ENCODE results near the gene TCTA.

The TCTA gene

DNA sequence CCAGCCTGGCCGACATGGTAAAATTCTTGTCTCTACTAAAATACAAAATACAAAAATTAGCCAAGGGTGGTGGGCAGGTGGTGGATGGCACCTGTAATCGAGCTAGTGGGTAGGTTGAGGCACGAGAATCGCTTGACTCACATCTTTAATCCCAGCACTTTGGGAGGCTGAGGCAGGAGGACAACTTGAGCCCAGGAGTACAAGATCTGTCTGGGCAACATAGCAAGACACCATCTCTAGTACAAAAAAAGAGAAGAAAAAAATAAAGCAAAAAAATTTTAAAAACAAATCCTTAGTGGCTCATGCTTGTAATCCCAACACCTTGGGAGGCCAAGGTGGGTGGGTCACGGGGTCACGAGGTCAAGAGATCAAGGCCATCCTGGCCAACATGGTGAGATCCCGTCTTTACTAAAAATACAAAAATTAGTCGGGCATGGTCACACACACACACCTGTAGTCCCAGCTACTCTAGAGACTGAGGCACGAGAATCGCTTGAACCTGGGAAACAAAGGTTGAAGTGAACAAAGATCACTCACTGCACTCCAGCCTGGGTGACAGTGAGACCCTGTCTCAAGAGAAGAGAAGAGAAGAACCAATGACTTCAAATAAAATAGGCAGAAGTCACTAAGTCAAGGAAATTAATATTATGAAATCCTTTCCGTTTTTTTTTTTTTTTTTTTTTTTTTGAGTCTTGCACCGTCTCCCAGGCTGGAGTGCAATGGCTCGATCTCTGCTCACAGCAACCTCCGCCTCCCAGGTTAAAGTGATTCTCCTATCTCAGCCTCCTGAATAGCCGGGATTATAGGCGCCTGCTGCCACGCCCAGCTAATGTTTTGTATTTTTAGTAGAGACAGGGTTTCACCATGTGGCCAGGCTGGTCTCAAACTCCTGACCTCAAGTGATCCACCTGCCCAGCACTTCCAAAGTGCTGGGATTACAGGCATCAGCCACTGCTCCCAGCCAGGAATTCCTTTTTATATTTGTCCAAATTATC is 5.4 kb upstream of the TCTA start:
- DNase-seq (ENCODE audit: low read depth, low spot score), result no peak
- POLR2A ChIA-PET, result interaction anchor here (0.7 kb wide), 1 partner anchor 24 kb away, joined by 3 read pairs; no protein-coding TSS in a partner anchor
- CTCF ChIA-PET, result no interaction called here
- TF ChIP-seq, protein P1, sequence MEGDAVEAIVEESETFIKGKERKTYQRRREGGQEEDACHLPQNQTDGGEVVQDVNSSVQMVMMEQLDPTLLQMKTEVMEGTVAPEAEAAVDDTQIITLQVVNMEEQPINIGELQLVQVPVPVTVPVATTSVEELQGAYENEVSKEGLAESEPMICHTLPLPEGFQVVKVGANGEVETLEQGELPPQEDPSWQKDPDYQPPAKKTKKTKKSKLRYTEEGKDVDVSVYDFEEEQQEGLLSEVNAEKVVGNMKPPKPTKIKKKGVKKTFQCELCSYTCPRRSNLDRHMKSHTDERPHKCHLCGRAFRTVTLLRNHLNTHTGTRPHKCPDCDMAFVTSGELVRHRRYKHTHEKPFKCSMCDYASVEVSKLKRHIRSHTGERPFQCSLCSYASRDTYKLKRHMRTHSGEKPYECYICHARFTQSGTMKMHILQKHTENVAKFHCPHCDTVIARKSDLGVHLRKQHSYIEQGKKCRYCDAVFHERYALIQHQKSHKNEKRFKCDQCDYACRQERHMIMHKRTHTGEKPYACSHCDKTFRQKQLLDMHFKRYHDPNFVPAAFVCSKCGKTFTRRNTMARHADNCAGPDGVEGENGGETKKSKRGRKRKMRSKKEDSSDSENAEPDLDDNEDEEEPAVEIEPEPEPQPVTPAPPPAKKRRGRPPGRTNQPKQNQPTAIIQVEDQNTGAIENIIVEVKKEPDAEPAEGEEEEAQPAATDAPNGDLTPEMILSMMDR (IDR thresholded peaks at IDR 0.05; ENCODE audit: insufficient read depth, low read length, missing control alignments), result no peak
- no peak overlapping the region for H3K4me3 ChIP-seq (ENCODE audit: low read depth, low read length)

- ChIA-PET POLR2A (interaction anchor here (0.8 to 1.3 kb wide), 2 partner anchors 32 to 58 kb away, joined by 3 to 4 read pairs; no protein-coding TSS in a partner anchor), CTCF (interaction anchor here (0.9 to 1.6 kb wide), 2 partner anchors 52 to 71 kb away, joined by 3 to 6 read pairs; partner anchors contain the start of genes GPX1 and USP4)
- peak overlapping the region; percentile 88 for H3K4me3 ChIP-seq (ENCODE audit: low read depth, low read length)
- TF ChIP-seq, protein P1 (IDR thresholded peaks at IDR 0.05; ENCODE audit: insufficient read depth, low read length, missing control alignments), result no peak
- DNase-seq (ENCODE audit: low read depth, low spot score), result no peak
Observed at GRCh38 chr3:49410066-49410845, 2.0 kb upstream of the TCTA start.

DNA sequence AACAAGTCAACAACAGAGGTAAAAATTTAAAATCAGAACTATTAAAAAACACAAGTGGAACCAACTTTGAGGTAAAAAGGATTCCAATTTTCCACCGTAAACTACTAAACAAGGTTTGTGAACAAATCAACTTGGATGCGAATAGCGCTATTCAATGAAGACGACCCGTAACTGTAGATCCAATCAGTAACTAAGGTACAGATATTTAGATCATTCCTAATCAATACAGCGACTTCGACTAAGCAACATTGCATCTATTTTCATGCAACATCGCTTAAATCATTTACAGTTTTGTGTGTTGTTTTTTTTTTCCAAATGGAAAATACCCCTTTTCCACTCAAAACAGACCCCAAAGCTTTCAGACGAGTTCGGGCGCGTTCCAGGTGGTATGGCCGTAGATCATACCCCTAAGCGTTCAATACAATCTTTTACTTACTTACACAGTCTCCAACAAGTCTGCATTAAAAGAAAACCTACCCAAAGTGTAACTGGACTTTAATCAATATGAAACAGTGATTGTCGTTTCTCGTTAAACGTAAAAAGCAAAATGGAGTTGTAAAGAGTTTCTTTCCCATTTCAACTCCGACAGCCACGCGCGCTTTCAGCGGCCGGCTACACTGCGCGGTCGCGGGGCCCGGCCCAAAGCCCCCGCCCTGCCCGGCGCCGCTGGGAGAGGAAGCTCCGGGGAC is 1.2 kb upstream of the TCTA start:
- ChIA-PET CTCF (interaction anchor here (0.9 to 1.6 kb wide), 2 partner anchors 53 to 71 kb away, joined by 3 to 6 read pairs; partner anchors contain the start of genes GPX1 and USP4), POLR2A (interaction anchor here (0.9 to 2.5 kb wide), 6 partner anchors 11 to 72 kb away, joined by 3 to 22 read pairs (median 4); partner anchors contain the start of genes AMT, DAG1, GPX1 and USP4)
- DNase-seq (ENCODE audit: low read depth, low spot score), result no peak
- peak overlapping the region; percentile 88 for H3K4me3 ChIP-seq (ENCODE audit: low read depth, low read length)
- TF ChIP-seq, protein P1 (IDR thresholded peaks at IDR 0.05; ENCODE audit: insufficient read depth, low read length, missing control alignments), result no peak

GRCh38 chr3:49411535-49411967 is 672 bp upstream of the TCTA start:
- peak overlapping the region; percentile 88 for H3K4me3 ChIP-seq (ENCODE audit: low read depth, low read length)
- TF ChIP-seq, protein P1 (IDR thresholded peaks at IDR 0.05; ENCODE audit: insufficient read depth, low read length, missing control alignments), result no peak
- POLR2A ChIA-PET, result interaction anchor here (0.5 to 2.5 kb wide), 17 partner anchors 10 to 72 kb away, joined by 3 to 22 read pairs (median 4); partner anchors contain the start of genes AMT, DAG1, GPX1 and NICN1
- CTCF ChIA-PET, result interaction anchor here (0.9 to 1.6 kb wide), 2 partner anchors 54 to 72 kb away, joined by 3 to 6 read pairs; partner anchors contain the start of genes GPX1 and USP4
- no peak for DNase-seq (ENCODE audit: low read depth, low spot score)

- ChIA-PET POLR2A (interaction anchor here (0.6 to 2.5 kb wide), 9 partner anchors 8 to 305 kb away, joined by 4 to 22 read pairs (median 7); partner anchors contain the start of genes GPX1, NICN1 and USP4), CTCF (interaction anchor here (0.9 kb wide), 1 partner anchor 72 kb away, joined by 3 read pairs; the partner anchor contains the start of gene USP4)
- TF ChIP-seq, protein P1 (IDR thresholded peaks at IDR 0.05; ENCODE audit: insufficient read depth, low read length, missing control alignments), result no peak
- peak overlapping the region; percentile 96 for H3K4me3 ChIP-seq (ENCODE audit: low read depth, low read length)
- DNase-seq (ENCODE audit: low read depth, low spot score), result no peak
Observed at GRCh38 chr3:49412632-49413337, 562 bp downstream of the TCTA start.
